Body of pancreas (tissue), 4 donors: ENCODE results near the gene ANKRD55.

Source experiments
- POLR2A ChIP-seq, 3 donors: fragments of 450-650 bp; IDR thresholded peaks; one replicate each; pipeline ENCODE4 v1.6.1; 2016; ENCODE audit warnings: antibody characterized with exemption in 3 of 3, mild to moderate bottlenecking in 2 of 3
- TF ChIP-seq, protein P1 (sequence below), 7 experiments: fragments of 450-650 bp in 4 of 7; fragments of 200-600 bp in 3 of 7; sonication (generic) in 3 of 7; IDR thresholded peaks; one replicate each; pipeline ENCODE4 v1.5.1; 2016 to 2019; ENCODE audit warnings: antibody characterized with exemption in 7 of 7

DNA sequence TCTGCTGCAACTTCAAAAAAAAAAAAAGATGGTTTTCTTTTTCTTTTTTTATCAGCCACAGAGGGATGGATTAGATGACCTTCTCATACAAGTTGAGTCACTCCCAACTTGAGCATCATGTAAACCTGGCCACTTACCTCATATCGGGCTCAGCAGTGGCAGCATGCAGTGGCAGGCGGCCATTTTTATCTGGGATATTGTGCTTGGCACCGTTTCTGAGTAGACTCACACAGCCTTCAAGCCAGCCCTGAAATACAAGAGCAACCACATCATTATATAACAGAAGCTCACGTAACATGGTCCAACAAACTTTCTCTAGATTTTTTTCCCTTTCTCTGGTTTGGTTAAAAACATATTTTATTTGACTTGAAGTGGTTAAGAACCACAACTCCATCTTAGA, 62.6 kb downstream of the ANKRD55 start:
- TF ChIP-seq, protein P1, sequence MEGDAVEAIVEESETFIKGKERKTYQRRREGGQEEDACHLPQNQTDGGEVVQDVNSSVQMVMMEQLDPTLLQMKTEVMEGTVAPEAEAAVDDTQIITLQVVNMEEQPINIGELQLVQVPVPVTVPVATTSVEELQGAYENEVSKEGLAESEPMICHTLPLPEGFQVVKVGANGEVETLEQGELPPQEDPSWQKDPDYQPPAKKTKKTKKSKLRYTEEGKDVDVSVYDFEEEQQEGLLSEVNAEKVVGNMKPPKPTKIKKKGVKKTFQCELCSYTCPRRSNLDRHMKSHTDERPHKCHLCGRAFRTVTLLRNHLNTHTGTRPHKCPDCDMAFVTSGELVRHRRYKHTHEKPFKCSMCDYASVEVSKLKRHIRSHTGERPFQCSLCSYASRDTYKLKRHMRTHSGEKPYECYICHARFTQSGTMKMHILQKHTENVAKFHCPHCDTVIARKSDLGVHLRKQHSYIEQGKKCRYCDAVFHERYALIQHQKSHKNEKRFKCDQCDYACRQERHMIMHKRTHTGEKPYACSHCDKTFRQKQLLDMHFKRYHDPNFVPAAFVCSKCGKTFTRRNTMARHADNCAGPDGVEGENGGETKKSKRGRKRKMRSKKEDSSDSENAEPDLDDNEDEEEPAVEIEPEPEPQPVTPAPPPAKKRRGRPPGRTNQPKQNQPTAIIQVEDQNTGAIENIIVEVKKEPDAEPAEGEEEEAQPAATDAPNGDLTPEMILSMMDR (IDR thresholded peaks at IDR 0.05), result no peak
- TF ChIP-seq POLR2A (IDR thresholded peaks at IDR 0.05), result no peak
